BE2C (cell line): ENCODE data around the gene BARHL1.

Experiments
- DNase-seq: peaks from one replicate; pipeline ENCODE4 v3.0.0-alpha.2; 2020
- H3K27me3 ChIP-seq: fragments of 250-450 bp; sonication (Bioruptor Pico); 2 replicates; pipeline ENCODE4 v1.5.1; 2020; ENCODE audit warnings: mild to moderate bottlenecking
- H3K36me3 ChIP-seq: fragments of 250-450 bp; sonication (Bioruptor Pico); 2 replicates; pipeline ENCODE4 v1.5.1; 2020; ENCODE audit warnings: mild to moderate bottlenecking
- H3K4me1 ChIP-seq: fragments of 250-450 bp; sonication (Bioruptor Pico); 2 replicates; pipeline ENCODE4 v1.5.1; 2020
- H3K4me3 ChIP-seq: 2 replicates; pipeline ENCODE4 v1.5.1; 2011; ENCODE audit warnings: low read depth, low read length
- H3K9me3 ChIP-seq: fragments of 250-450 bp; sonication (Bioruptor Pico); 2 replicates; pipeline ENCODE4 v1.5.1; 2020
- TF ChIP-seq, protein P1 (sequence below): IDR thresholded peaks from 2 replicates; pipeline ENCODE4 v1.5.1; 2012; ENCODE audit warnings: mild to moderate bottlenecking, low read depth, low read length

Gene BARHL1

GRCh38 chr9:132546148-132547051 is 36.0 kb upstream of the BARHL1 start:
- peak; percentile 96 for DNase-seq

GRCh38 chr9:132547052-132547431 is 35.4 kb upstream of the BARHL1 start:
- no peak overlapping the region; the same call in 1 of the 2 replicates for H3K4me3 ChIP-seq
- H3K4me1 ChIP-seq = peaks cover 47% of the 10 kb centered on the region
- TF ChIP-seq, protein P1, sequence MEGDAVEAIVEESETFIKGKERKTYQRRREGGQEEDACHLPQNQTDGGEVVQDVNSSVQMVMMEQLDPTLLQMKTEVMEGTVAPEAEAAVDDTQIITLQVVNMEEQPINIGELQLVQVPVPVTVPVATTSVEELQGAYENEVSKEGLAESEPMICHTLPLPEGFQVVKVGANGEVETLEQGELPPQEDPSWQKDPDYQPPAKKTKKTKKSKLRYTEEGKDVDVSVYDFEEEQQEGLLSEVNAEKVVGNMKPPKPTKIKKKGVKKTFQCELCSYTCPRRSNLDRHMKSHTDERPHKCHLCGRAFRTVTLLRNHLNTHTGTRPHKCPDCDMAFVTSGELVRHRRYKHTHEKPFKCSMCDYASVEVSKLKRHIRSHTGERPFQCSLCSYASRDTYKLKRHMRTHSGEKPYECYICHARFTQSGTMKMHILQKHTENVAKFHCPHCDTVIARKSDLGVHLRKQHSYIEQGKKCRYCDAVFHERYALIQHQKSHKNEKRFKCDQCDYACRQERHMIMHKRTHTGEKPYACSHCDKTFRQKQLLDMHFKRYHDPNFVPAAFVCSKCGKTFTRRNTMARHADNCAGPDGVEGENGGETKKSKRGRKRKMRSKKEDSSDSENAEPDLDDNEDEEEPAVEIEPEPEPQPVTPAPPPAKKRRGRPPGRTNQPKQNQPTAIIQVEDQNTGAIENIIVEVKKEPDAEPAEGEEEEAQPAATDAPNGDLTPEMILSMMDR = no peak
- H3K9me3 ChIP-seq = no peaks in the 10 kb centered on the region
- H3K36me3 ChIP-seq = no peaks in the 10 kb centered on the region
- no peak for DNase-seq
- H3K27me3 ChIP-seq = no peaks in the 10 kb centered on the region

More at GRCh38 chr9:132546148-132547051, 36.0 kb upstream of the BARHL1 start:
- TF ChIP-seq, protein P1 = peak; percentile 76
- Histone ChIP-seq H3K27me3 (no peaks in the 10 kb centered on the region), H3K4me1 (peaks cover 49% of the 10 kb centered on the region), H3K9me3 (no peaks in the 10 kb centered on the region), H3K36me3 (no peaks in the 10 kb centered on the region), H3K4me3 (peak overlapping the region; percentile 34)

DNA sequence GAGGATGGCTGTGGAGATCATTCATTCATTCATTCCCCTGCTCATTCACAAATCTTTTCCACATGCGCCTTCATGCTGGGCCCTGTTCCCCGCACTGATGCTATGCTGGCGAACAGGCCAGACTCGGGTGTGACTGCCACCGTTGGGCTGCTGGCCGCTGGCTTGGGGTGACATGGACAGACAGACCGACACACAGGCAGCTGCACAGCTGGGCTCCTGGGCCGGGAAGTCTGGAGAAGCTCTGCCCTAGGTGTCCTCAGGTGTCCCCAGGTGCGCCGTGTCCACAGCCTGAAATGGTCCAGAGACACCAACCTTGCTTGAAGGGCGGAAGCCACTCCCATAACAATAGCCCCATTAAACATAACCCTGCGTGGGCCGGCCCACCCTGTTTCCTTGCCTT is 35.0 kb upstream of the BARHL1 start:
- H3K27me3 ChIP-seq = no peaks in the 10 kb centered on the region
- no peaks in the 10 kb centered on the region for H3K9me3 ChIP-seq
- DNase-seq = no peak
- TF ChIP-seq, protein P1 = no peak
- no peaks in the 10 kb centered on the region for H3K36me3 ChIP-seq
- peaks cover 44% of the 10 kb centered on the region for H3K4me1 ChIP-seq
- no peak overlapping the region for H3K4me3 ChIP-seq

DNA sequence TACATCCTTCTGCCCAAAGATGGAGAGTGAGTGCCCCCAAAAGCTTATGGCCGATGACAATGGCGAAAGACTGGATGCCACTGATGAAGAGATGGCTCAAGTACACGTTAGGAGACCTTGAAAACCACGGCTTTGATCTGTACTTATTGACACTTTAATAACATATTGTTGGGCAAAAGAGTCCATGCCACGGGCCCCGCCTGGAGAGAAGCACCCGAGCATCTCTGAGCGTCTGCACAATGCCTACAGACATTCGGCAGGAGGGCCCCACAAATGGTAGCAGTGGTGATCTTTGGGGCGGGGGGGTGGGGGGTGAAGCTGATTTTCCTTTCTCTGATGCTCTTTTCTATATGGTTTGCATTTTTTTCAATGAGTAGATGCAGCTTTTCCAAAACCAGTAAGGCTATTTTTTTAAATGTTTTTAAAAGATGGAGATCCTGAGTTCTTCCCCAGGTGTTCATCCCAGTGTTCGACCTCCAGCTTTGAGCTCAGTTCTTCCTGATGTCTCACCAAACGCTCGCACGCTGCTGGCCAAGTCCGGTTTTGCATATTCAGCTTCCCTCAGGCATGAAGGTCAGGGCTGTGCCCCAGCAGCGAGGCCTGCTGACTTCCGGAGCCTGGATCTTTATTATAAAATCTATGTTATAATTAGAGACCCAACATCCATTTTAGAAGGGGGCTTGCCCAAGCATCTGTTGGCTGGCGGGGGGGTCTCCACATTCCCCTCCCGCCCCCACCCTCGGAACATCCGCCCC is 34.3 kb upstream of the BARHL1 start:
- Histone ChIP-seq H3K9me3 (no peaks in the 10 kb centered on the region), H3K4me1 (peaks cover 44% of the 10 kb centered on the region), H3K36me3 (no peaks in the 10 kb centered on the region), H3K27me3 (no peaks in the 10 kb centered on the region), H3K4me3 (no peak overlapping the region)
- DNase-seq = no peak
- TF ChIP-seq, protein P1 = no peak

DNA sequence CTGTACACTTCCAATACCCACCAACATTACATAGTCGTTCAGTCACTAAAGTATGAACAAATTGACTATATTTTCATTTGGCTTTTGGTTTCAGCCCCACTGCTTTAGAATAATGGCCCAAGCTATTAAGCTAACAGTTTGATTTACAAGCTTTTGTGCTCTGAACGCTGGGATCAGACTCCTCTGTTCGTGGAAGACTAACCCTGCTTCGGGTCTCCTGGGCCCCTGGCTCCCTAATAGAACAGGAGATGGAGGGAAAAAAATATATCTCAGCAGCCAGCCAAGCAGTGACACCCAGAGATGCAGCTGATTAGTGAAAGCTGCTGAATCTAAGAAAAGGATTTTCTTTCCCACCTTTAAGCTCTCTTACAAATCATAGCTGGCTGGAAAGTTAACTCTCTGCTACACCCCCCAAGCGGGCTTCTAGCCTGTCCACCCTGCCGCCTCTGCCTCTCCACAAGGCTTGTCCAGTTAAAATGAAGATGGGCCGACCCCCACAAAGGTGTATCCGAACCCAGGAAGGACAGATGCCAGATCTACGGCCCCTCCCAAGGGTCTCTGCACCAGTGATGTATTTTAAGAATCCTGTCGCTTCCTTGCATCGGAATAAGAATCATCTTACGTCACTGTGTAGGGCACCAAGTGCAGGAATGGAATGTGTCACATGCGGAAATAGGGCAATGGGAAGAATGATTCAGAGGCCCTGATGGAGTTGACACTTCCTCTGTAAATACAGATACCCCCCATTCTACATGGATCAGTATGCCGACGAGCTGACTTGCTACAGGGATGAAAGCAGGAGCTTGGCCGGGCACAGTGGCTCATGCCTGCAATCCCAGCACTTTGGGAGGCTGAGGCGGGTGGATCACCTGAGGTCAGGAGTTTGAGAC is 33.4 kb upstream of the BARHL1 start:
- no peak for DNase-seq
- H3K27me3 ChIP-seq = no peaks in the 10 kb centered on the region
- peaks cover 39% of the 10 kb centered on the region for H3K4me1 ChIP-seq
- no peak overlapping the region for H3K4me3 ChIP-seq
- H3K9me3 ChIP-seq = no peaks in the 10 kb centered on the region
- TF ChIP-seq, protein P1 = no peak
- H3K36me3 ChIP-seq = no peaks in the 10 kb centered on the region
